Retina (tissue), 1 donor: ENCODE results near the gene USP25.
"Not testable (repeated sequence)": the region's sequence is repeated elsewhere in the genome, so short reads cannot be mapped to it uniquely, and the experiment has no call there.

Experiments
- DNase-seq: peaks from one replicate; pipeline ENCODE4 v3.0.0-alpha.2; 2016

Gene USP25

DNA sequence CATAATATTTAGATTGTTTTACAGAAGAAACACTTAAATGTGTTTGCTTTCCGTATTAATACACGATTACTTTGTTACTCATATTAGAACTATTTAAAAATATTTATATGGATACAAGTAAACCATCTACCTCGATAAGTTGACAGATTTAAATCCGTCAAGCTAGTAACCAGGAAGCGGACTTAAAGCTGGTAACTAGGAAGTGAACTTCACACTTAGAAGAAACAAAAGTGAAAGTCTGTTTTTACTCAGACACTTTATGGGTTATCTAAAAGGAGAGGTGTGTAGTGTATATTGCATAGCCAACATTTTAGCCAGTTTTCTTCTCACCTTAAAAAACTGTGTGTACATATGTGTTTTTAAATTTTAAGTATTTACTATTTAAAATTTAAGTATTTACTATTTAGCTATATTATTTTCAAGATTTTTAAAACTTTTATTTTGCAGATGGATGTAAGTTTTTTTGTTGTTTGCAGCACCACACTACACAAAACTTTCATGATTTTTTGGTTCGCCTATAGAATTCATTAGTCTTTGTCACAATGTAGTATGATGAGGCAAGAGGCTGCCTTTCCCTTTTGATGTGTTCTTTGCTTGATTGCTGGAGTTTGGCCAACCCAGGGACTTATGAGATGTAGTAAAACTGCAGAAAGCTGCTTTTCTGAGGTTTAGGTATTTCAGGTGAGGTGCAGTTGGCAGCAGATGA is 2.7 kb downstream of the USP25 start:
- no peak for DNase-seq

DNA sequence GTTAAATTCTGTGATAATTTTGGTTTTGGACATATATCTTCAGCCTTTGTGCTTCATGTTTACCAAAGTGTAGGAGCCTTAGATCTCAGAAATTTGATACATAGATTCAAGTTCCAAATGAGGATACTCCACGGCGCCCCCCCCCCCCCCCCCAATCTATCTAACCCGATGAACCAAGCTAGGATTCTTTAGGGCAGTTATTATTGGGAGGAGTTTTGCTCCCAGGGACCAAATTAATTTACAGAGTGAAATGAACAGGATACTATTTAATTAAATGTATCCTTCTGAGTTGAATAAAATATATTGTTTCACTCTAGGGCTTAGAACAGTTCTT is 3.2 kb downstream of the USP25 start:
- no peak for DNase-seq

- DNase-seq: no peak
These were observed 5.6 kb downstream of the USP25 start for GRCh38 chr21:15735409-15735808.

GRCh38 chr21:15735931-15736330 is 6.1 kb downstream of the USP25 start:
- DNase-seq: not testable (repeated sequence)

- not testable (repeated sequence) for DNase-seq
These were observed 9.0 kb downstream of the USP25 start for GRCh38 chr21:15738779-15739178.

DNA sequence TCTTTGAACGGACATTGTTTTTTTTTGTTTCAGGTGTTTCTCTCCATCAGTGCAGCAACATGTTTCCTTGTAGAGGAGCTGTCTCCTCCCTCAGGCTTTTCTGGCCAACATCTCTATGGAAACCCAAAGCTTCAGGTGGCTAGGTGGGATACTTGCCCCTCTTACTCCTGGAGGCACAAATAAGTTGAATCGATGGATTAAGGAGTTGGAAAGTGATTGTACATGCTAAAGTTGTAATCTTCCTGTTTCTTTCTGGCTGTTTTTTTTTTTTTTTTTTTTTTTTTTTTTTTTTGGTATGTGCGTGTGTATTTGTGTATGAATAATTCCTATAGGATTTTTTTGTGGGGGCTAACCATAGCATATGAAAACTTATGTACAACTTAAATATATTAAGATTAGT is 10.6 kb downstream of the USP25 start:
- no peak for DNase-seq

DNA sequence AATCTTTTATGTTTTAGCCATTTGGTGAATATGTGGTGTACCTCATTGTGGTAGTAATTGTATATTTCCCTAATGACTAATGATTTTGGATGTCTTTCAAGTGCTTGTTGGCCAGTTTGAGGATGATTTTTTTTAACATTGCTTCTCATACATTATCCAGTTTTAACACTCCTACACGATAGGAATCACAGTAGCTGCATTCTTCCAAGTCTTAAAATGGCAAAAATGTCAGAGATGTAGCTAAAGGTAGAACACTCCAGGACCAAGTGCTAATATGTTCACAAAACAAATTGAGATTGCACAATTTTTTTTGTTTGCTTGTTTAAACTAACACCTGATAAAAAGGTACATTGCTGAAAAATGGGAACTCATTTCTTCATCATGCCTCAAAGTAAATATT is 11.7 kb downstream of the USP25 start:
- no peak for DNase-seq

DNA sequence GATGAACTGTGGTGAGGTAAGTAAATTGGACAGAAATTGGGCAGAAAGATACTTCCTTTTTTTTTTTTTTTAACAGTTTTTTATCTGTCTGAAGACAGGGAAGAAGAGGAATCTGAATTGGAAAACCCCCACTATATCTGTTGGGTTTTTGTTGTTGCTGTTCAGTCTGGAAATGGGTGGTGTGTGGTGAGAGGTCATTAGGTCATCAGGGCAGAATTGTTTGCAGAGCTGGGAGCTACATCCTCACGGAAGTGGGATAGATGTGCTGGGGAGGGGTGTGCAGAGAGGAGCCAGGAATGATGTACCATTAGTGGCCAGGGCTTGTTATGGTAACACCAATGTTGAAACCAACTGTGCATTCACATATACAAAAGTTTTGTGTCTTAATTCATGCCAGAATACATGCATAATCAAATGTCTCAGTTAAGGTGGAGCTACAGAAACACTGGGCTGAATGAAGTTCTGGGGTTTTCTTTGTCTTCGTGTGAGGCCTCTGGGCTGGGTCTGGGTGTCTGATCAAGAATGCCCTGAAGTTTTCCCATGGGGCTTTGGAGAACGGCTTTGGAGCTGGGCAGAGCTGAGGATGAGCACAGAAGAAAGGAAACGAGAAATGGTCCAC is 12.4 kb downstream of the USP25 start:
- no peak for DNase-seq

- DNase-seq: no peak
These were observed 12.9 kb downstream of the USP25 start for GRCh38 chr21:15742694-15743093.

DNA sequence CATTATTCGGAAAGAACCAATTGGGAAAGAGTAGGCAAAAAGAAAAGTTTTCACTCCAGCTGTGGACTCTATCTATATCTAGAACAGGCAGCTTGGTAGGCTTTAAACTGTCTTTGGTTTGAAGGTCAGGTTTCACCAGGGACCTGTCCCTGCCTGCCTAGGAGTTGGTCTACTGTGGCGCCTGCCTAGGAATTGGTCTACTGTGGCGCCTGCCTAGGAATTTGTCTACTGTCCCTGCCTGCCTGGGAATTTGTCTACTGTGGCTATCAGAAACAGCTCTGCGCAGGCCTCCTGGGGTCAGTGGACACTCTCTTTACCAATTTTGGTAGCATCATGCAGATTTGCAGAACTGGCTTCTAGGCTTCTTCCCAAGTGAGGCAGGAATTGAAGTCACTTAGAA is 13.8 kb downstream of the USP25 start:
- no peak for DNase-seq

DNA sequence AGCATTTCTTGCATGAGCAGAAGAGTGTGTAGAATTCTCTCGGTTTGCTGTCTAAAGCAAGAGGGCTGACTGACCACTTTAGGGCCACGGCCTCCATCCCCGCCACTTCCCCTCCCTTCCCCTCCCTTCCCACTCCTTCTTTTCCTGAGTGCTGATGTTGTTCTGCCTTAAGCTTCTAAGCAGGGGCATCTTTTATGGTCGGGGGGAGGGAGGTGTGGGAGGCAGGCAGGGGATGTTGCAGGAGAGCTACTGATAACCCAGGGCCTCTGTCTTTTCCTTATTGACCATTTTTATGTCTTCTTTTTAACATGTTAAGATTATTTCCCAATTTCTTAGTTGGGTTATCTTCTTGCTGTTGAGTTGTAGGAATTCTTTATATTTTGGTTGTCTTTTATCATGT is 15.1 kb downstream of the USP25 start:
- DNase-seq: no peak

DNA sequence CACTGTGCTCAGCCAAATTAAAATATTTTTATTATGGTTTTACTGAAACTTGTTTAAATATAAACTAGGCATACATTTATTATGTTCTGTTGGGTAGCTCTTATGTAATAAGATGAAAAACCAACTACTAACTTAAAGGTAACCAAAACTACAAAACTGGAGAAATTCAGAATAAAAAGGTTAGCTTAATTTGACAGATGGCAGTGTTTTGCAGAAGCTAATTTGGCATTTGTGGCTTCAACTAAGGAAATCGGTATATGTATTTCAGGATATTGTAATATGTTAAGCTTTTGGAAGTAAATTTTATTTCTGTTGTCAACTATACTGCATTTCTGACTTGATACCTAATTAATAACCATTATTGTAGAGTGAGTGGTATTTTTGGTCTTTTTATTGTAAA is 18.8 kb downstream of the USP25 start:
- no peak for DNase-seq

GRCh38 chr21:15749082-15749860 is 19.5 kb downstream of the USP25 start:
- no peak for DNase-seq

- no peak for DNase-seq
These were observed 20.0 kb downstream of the USP25 start for GRCh38 chr21:15749861-15750159.

DNA sequence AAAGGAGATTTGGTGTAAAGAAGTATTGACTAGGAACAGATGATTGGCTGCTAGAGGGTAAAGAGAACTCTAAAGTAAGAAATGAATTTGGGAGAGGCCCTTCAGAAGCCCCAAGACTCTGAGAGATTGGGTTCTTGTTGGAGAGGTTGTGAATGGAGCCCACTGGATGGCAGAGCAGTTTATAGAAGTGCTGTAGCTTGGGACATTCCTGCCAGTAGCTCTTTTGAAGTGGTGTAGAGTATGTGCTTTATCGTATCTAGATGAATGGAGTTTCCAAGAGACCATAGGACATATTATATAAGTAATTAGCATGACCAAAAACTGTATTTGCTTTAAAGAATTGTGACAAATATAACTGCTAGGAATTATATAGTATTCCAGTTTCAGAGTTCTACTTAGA is 21.3 kb downstream of the USP25 start:
- DNase-seq: no peak

GRCh38 chr21:15751546-15751945 is 21.8 kb downstream of the USP25 start:
- DNase-seq: no peak

GRCh38 chr21:15752763-15753407 is 23.1 kb downstream of the USP25 start:
- DNase-seq: no peak

- no peak for DNase-seq
These were observed 24.0 kb downstream of the USP25 start for GRCh38 chr21:15753741-15754140.

DNA sequence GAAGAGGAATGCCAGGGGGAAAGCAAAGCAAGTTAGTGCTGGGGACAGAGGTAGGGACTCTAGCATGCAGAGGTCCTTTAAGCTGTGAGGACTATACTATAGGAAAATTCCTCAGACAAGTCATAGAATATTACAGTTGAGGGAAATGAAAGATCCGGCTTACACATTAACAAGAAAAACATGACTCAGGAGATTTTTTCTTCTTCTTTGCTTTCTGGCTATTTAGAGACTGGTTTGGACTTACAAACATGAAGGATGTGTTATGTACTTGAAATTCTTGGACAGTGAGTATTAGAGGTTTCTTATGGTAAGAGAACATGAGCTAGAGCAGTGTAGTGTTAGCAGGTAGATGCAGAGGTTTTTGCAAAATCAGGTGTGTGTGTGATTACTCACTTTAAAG is 24.9 kb downstream of the USP25 start:
- no peak for DNase-seq

DNA sequence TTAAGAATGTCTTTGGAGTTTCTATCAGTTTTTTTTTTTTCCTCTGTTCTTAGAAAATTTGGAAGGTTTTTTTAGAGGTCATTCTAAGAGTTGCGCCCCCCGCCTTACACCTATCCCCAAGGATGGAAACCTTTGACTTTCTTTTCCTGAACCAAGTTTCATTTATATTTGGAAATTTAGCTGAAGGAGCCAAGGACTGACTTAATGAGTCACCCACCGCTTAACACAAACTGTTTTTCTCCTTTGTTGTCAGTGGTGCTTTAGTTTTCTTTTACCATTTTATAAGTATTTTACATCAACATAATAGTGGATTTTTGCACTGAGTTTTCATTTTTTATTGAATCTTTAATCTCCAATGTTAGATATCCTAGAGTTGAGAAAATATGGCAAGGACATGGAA is 25.3 kb downstream of the USP25 start:
- no peak for DNase-seq

GRCh38 chr21:15759469-15759868 is 29.7 kb downstream of the USP25 start:
- DNase-seq: no peak

DNA sequence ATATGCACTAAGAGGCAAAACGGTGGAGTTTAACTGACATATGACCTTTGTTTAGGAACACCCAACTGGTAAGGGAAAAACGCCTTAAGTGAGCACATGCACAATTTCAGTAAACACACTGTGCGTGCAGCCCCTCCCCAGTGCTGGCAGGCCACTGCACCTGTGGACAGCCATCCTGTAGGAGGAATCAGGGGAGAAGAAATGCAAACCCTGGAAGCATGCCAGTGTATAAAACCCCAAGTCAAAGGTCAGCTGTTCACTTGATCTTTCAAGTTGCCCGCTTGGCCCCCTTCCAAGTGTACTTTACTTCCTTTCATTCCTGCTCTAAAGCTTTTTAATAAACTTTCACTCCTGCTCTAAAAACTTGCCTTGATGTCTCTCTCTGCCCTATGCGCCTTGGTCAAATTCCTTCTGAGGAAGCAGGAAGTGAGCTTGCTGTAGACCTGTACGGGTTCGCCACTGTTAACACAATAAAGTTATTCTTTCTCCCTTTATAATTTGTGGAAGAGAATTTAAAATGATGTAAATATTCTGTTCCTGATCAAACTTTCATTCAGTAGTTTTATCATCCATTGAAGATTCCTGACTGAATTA is 31.8 kb downstream of the USP25 start:
- no peak for DNase-seq

- no peak for DNase-seq
These were observed 33.6 kb downstream of the USP25 start for GRCh38 chr21:15763359-15763758.

- no peak for DNase-seq
These were observed 35.1 kb downstream of the USP25 start for GRCh38 chr21:15764878-15765277.
